Coronary artery (tissue), 2 donors: ENCODE data around the gene TIMM10B.

Experiments used
- DNase-seq: peaks from one replicate; pipeline ENCODE4 v3.0.0-alpha.2; 2017; ENCODE audit warnings: low spot score
- H3K27ac ChIP-seq, 2 donors: fragments of 200-600 bp; sonication (generic); one replicate each; pipeline ENCODE4 v1.5.1; 2016 to 2019
- H3K4me3 ChIP-seq: fragments of 200-600 bp; sonication (generic); 2 replicates; pipeline ENCODE4 v1.5.1; 2016; ENCODE audit warnings: mild to moderate bottlenecking, moderate library complexity
- CTCF ChIP-seq: fragments of 200-600 bp; sonication (generic); IDR thresholded peaks from one replicate; pipeline ENCODE4 v1.5.1; 2019; ENCODE audit warnings: antibody characterized with exemption

TIMM10B gene

GRCh38 chr11:6456361-6457073 is 24.8 kb upstream of the TIMM10B start:
- no peak for TF ChIP-seq CTCF
- DNase-seq, result no peak
- Histone ChIP-seq H3K27ac (no peak overlapping the region), H3K4me3 (no peak overlapping the region)

GRCh38 chr11:6457581-6458320 is 23.6 kb upstream of the TIMM10B start:
- DNase-seq, result no peak
- no peak for TF ChIP-seq CTCF
- no peak overlapping the region for H3K27ac ChIP-seq

DNA sequence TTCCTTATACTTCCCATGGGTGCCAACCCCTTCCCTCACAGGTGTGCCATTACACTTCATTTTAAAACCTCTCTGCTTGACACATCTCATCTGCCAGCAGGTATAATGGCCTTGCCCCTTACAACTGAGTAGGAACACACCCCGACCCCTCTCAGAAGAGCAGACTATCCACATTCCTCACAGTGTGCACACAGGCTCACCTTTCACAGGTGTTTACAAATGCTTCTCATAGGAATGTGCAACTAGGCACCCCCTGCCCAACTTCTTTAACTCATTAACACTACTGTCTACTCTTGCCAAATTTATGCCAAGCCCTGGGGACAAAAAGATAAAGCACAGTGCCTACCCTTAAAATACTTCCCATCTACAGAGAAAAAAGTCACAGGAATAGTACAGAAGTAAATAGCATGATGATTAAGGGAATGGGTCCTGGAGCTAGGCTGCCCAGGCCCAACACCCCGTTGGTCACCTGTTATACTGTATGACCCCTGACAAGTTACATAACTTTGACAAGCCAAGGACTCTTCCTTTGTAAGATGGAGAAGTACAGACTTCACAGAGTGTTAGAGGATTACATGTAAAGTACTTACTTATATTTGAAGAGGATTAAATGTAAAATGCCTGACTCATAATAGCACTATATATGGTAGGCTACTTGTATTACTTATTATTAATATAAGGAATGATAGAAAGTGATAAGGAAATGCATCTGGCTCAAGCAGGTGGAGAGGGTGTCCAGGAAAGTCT is 22.8 kb upstream of the TIMM10B start:
- Histone ChIP-seq H3K4me3 (no peak overlapping the region), H3K27ac (no peak overlapping the region)
- TF ChIP-seq CTCF, result no peak
- no peak for DNase-seq

More at GRCh38 chr11:6457581-6458320, 23.6 kb upstream of the TIMM10B start:
- H3K4me3 ChIP-seq, result no peak overlapping the region

DNA sequence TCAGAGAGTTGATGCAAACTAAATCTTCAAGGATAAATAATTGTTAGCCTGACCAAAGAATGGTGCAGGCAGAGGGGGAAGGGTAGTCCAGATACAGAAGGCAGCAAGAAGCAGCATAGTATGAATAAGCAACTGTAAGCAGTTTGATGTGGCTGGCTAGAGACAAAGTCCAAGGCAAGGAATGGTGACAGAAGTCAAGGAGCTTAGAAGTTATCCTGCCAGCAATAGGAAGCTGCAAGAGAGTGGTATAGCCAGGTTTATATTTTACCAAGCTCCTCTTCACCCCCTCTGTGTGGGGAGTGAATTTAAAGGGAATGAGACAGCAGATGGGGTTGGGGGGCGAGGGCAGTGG is 22.2 kb upstream of the TIMM10B start:
- DNase-seq, result no peak

DNA sequence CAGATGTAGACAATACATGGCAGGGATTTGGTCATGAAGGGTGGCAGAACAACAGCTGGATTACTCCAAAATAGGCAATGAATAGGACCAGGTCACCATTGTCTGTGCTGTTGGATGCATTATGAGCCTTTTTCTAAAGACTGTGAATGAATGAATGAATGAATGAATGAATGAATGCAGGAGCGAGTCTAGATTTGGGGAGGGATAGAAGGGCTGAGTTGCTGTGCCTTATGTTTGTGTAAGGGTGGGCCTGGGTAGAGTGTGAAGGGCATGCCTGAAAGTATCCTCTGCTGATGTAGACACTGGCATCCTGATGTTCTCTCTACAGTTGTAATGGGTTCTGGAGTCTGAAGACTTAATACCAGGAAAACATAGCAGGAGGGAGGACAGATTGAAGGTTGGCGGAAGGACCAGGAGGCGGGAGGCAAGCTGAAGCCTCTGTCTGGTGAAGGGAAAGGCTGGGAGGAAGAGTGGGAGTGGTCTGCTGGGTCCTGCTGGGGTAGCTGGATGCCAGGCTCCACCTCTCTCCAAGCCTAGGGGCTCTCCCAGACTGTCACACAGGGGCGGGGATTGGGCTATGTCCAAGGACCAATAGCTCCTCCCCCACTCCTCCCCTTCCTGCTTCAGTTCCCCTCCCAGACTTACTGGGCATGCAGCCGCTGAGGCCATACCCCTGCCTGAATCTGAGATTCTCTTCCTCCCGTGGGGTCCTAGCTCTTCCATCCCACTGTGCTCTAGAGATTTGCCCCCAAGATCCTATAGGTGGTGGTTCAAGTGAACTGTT is 12.4 kb upstream of the TIMM10B start:
- Histone ChIP-seq H3K4me3 (peak overlapping the region; percentile 23), H3K27ac (peak overlapping the region; percentile 40 to 80)
- DNase-seq, result peak; percentile 92
- TF ChIP-seq CTCF, result no peak

More for the DNA sequence above, 22.2 kb upstream of the TIMM10B start:
- TF ChIP-seq CTCF, result no peak
- H3K4me3 ChIP-seq, result no peak overlapping the region
- H3K27ac ChIP-seq, result no peak overlapping the region

DNA sequence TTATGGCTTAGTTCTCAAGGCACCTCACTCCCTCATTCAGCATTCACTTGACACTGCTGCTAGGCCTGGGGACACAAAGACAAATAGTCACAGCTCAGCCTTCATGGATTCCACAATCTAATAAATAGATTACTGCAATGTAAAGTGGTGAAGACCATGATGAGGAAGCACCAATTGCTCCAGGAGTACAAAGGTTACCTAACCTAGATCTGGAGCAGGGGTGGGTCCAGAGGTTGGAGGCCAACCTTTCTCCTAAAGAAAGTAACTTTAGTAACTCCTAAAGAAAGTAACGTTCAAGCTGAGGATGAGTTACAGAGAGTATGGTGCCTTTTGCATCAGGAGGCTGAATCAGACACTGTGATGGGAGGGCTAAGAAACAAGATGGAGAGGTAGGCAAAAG is 11.7 kb upstream of the TIMM10B start:
- peak overlapping the region; percentile 40 to 80 for H3K27ac ChIP-seq
- no peak for TF ChIP-seq CTCF
- no peak for DNase-seq
- H3K4me3 ChIP-seq, result peak overlapping the region; percentile 23
